Measurements from ENCODE around the gene TMEM61.
"Not testable (repeated sequence)": the region's sequence is repeated elsewhere in the genome, so short reads cannot be mapped to it uniquely, and the experiment has no call there.

Gene TMEM61

GRCh38 chr1:55021942-55022546, 41.6 kb downstream of the TMEM61 start:
- H3K4me3 ChIP-seq (IDR thresholded peaks at IDR 0.05; ENCODE audit: insufficient read depth, low read depth, low read length): no peak overlapping the region

GRCh38 chr1:55024163-55024562, 43.7 kb downstream of the TMEM61 start:
- H3K4me3 ChIP-seq (IDR thresholded peaks at IDR 0.05; ENCODE audit: insufficient read depth, low read depth, low read length); H3K36me3 ChIP-seq (ENCODE audit: insufficient read depth): not testable (repeated sequence)

More at GRCh38 chr1:55021942-55022546, 41.6 kb downstream of the TMEM61 start:
- Histone ChIP-seq H3K4me1 (ENCODE audit: low read depth, poor library complexity, severe bottlenecking) (no peaks in the 10 kb centered on the region), H4K20me1 (ENCODE audit: insufficient read depth) (no peaks in the 10 kb centered on the region), H3K36me3 (ENCODE audit: insufficient read depth) (no peaks in the 10 kb centered on the region), H3K79me2 (ENCODE audit: insufficient read depth, low read depth) (no peaks in the 10 kb centered on the region), H3K9ac (no peak overlapping the region), H3K4me2 (no peak overlapping the region), H2AFZ (ENCODE audit: low read depth) (peak overlapping the region; percentile 41; the same call in 1 of the 2 replicates), H3K27me3 (ENCODE audit: insufficient read depth, low read depth) (no peaks in the 10 kb centered on the region), H3K27ac (no peak overlapping the region)
- TF ChIP-seq CTCF (conservative IDR thresholded peaks at IDR 0.05; ENCODE audit: low read depth, low read length): peak; percentile 73

GRCh38 chr1:55026682-55027081, 46.3 kb downstream of the TMEM61 start:
- not testable (repeated sequence) for H2AFZ ChIP-seq (ENCODE audit: low read depth)

More at GRCh38 chr1:55024163-55024562, 43.7 kb downstream of the TMEM61 start:
- H3K4me2 ChIP-seq; H3K79me2 ChIP-seq (ENCODE audit: insufficient read depth, low read depth); H3K9ac ChIP-seq; H2AFZ ChIP-seq (ENCODE audit: low read depth); H3K4me1 ChIP-seq (ENCODE audit: low read depth, poor library complexity, severe bottlenecking); H3K27ac ChIP-seq; H3K27me3 ChIP-seq (ENCODE audit: insufficient read depth, low read depth); H4K20me1 ChIP-seq (ENCODE audit: insufficient read depth): not testable (repeated sequence)

DNA sequence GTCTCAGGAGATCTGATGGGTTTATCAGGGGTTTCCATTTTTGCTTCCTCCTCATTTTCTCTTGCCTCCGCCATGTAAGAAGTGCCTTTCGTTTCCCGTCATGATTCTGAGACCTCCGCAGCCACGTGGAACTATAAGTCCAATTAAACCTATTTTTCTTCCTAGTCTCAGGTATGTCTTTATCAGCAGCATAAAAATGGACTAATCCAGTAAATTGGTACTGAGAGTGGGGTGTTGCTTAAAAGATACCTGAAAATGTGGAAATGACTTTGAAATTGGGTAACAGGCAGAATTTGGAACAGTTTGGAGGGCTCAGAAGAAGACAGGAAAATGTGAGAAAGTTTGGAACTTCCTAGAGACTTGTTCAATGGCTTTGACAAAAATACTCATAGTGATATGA, 50.7 kb downstream of the TMEM61 start:
- H3K4me2 ChIP-seq; H3K27ac ChIP-seq; H3K4me3 ChIP-seq (IDR thresholded peaks at IDR 0.05; ENCODE audit: insufficient read depth, low read depth, low read length); H3K9ac ChIP-seq; H2AFZ ChIP-seq (ENCODE audit: low read depth); H3K36me3 ChIP-seq (ENCODE audit: insufficient read depth); H3K4me1 ChIP-seq (ENCODE audit: low read depth, poor library complexity, severe bottlenecking); H3K79me2 ChIP-seq (ENCODE audit: insufficient read depth, low read depth); H4K20me1 ChIP-seq (ENCODE audit: insufficient read depth); H3K27me3 ChIP-seq (ENCODE audit: insufficient read depth, low read depth): not testable (repeated sequence)

More at GRCh38 chr1:55026682-55027081, 46.3 kb downstream of the TMEM61 start:
- not testable (repeated sequence) for H3K27me3 ChIP-seq (ENCODE audit: insufficient read depth, low read depth); H3K79me2 ChIP-seq (ENCODE audit: insufficient read depth, low read depth); H3K4me3 ChIP-seq (IDR thresholded peaks at IDR 0.05; ENCODE audit: insufficient read depth, low read depth, low read length); H3K4me2 ChIP-seq; H3K4me1 ChIP-seq (ENCODE audit: low read depth, poor library complexity, severe bottlenecking); H3K36me3 ChIP-seq (ENCODE audit: insufficient read depth); H3K9ac ChIP-seq; H3K27ac ChIP-seq; H4K20me1 ChIP-seq (ENCODE audit: insufficient read depth)

GRCh38 chr1:55033265-55033614, 52.8 kb downstream of the TMEM61 start:
- Histone ChIP-seq H3K27me3 (ENCODE audit: insufficient read depth, low read depth) (no peaks in the 10 kb centered on the region), H3K9ac (no peak overlapping the region), H3K4me1 (ENCODE audit: low read depth, poor library complexity, severe bottlenecking) (no peaks in the 10 kb centered on the region), H3K27ac (no peak overlapping the region), H3K79me2 (ENCODE audit: insufficient read depth, low read depth) (no peaks in the 10 kb centered on the region), H2AFZ (ENCODE audit: low read depth) (no peak overlapping the region), H3K4me2 (no peak overlapping the region), H3K4me3 (IDR thresholded peaks at IDR 0.05; ENCODE audit: insufficient read depth, low read depth, low read length) (no peak overlapping the region), H4K20me1 (ENCODE audit: insufficient read depth) (no peaks in the 10 kb centered on the region), H3K36me3 (ENCODE audit: insufficient read depth) (no peaks in the 10 kb centered on the region)
- no peak for TF ChIP-seq CTCF (conservative IDR thresholded peaks at IDR 0.05; ENCODE audit: low read depth, low read length)

DNA sequence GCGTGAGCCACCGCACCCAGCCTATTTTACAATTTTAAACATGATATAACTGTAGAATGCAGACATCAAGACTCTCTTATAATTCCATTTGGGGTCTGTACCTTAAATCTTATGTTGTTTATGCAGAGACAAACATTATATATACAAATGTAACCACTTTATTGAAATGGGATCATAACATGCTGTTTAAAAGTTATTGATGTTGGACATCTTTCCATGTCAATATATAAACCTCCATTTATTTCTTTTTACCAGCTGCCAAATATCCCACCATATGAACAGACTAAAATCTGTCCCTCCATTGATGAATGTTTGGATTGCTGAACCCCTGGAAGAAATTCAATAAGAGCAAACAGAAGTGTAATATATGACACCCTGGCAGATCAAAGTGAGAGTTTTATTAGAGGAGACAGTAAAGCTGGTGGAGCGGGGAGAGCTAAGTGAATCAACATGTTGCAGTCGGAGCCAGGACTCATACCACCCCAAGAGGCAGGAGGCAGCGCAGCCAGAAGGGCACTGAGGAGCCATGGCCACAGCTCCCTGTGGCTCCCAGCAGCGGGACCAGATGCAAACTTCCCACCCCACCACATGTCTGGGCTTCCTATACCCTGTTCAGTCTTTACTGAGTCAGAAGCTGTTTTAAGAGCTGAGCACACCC, 54.2 kb downstream of the TMEM61 start:
- H3K79me2 ChIP-seq (ENCODE audit: insufficient read depth, low read depth): no peaks in the 10 kb centered on the region
- H3K36me3 ChIP-seq (ENCODE audit: insufficient read depth): no peaks in the 10 kb centered on the region
- H3K27me3 ChIP-seq (ENCODE audit: insufficient read depth, low read depth): no peaks in the 10 kb centered on the region
- no peak overlapping the region for H3K4me2 ChIP-seq
- no peaks in the 10 kb centered on the region for H4K20me1 ChIP-seq (ENCODE audit: insufficient read depth)
- no peak overlapping the region for H3K4me3 ChIP-seq (IDR thresholded peaks at IDR 0.05; ENCODE audit: insufficient read depth, low read depth, low read length)
- no peaks in the 10 kb centered on the region for H3K4me1 ChIP-seq (ENCODE audit: low read depth, poor library complexity, severe bottlenecking)
- H2AFZ ChIP-seq (ENCODE audit: low read depth): no peak overlapping the region
- no peak overlapping the region for H3K27ac ChIP-seq
- no peak for TF ChIP-seq CTCF (conservative IDR thresholded peaks at IDR 0.05; ENCODE audit: low read depth, low read length)
- H3K9ac ChIP-seq: no peak overlapping the region
